Measurements from ENCODE around the gene UBR2.

The UBR2 gene

DNA sequence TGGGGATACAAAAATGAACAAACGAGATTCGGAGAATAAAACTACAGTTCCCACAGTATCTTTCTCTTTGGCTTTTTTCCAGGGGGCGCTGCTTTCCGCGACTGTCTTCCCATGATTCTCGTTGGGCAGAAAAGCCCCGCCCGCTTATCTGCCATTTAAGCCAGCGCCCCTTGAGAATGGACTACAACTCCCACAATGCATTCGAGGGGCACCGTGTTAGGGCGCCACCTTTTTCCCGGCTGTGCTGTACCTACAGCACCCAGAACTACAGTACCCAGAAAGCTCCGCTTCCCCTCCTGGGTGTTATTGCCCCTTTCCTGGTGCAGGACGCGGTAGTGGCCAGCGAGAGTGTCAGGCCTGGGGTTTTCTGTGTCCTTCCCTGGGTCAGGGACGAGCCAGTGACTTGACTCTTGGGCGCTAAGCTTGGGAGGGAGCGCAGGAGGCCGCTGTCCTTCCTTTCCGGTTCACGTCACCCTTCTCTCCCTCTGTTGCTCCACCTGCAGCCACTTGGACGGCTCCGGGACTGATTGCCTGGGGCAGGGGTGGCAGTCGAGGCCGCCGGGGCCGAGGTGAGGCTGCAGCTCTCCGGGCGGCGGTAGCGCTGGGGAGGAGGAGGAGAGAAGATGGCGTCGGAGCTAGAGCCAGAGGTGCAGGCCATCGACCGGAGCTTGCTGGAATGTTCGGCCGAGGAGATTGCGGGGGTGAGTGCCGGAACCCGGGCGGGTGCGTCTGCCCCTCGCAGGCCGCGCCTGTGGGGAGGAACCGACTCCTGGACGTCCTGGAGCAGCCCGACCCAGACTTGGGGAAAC lies at the start of gene UBR2:
UBR2 (plus strand) TSS at position 333 of the 809 bp plus-strand sequence; CDS start at position 624, 291 bp downstream.
- peak; percentile 96 for DNase-seq

DNA sequence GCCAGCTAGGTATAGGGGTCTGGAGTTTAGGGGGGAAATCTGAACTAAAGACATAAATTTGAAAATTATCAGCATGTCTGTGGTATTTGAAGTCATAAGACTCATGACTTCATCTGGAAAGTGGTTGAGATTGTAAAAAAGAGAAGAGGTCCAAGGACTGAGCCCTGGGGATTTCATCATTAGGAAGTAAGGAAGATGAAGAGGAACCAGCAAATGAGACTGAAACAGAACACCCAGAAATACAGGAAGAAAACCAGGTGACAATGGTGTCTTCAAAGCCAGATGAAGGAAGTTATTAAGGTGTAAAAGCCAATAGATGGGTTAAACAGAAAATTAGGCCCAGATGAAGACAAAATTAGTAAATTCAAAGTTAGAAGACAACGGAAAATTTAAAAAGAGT lies 49.1 kb upstream of the UBR2 start:
- no peak for DNase-seq

DNA sequence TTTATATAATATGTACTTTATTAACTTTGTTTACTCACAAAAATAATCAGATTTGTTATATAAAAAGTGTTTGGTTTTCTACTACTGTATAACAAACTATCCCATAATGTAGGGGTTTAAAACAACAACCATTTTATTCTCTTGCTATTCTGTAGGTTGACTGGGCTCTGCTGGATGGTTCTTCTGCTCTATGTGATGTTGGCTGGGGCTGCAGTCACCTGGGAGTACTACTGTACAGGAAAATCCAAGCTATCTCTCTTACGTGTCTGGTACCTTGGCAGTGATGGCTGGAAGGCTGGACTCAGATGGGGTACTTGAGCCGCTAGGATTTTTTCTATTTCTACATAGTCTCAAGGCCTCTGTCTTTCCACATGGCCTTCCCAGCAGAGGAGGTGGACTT lies 44.0 kb upstream of the UBR2 start:
- DNase-seq, result no peak

DNA sequence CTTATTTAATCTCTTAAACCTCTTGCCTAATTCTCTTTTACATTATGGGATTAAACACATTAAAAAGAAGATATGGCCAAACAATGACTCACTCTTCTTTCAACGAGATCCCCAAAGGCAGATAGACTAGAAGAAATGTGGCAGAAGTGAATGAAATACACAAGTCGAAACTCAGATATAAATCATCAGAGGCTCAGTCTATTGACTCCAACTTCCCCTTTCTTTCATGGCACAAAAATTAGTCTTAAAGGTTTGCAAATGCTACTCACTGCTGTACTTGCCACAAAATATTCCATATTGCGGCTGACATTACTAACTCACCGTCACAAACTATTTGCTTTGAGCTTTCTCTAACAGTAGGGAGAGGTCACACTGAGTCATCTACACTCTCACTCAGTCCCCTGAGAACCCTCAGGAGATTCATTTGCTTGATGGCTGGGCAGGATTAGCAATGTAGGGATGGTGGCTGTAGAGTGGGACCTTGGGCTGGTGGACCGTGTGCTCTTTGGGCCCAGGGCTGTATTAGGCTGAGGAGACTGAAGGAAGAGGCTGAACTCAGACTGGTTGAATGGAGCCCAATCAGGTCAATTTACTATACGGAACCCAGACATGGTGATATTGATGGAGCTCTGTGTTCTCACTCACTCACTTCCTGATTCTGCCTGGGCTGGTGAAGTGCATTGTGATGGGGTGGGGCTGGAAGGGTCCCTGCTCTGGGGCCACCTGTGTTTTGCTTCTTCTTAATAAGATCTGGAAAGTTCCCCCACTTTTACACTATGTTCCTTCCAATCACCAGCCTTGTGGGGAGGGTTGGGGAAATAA lies 42.8 kb upstream of the UBR2 start:
- DNase-seq, result no peak

DNA sequence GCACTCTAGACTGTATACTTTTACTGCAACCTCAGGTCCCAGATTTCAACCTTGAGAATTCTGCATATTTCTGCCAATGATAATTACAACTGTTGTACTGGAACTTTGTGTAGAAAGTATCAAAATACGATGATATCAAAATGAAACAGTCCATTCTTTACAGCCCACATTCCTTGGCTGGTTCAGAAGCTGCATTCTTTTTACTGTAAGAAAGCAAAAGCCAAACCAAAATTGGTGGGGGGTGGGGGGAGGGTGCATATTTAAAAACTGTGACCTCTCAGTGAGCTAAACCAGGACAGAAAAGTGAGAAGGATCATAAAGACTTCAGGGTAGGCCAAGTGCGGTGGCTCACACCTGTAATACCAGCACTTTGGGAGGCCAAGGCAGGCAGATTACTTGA lies 41.8 kb upstream of the UBR2 start:
- DNase-seq, result no peak

DNA sequence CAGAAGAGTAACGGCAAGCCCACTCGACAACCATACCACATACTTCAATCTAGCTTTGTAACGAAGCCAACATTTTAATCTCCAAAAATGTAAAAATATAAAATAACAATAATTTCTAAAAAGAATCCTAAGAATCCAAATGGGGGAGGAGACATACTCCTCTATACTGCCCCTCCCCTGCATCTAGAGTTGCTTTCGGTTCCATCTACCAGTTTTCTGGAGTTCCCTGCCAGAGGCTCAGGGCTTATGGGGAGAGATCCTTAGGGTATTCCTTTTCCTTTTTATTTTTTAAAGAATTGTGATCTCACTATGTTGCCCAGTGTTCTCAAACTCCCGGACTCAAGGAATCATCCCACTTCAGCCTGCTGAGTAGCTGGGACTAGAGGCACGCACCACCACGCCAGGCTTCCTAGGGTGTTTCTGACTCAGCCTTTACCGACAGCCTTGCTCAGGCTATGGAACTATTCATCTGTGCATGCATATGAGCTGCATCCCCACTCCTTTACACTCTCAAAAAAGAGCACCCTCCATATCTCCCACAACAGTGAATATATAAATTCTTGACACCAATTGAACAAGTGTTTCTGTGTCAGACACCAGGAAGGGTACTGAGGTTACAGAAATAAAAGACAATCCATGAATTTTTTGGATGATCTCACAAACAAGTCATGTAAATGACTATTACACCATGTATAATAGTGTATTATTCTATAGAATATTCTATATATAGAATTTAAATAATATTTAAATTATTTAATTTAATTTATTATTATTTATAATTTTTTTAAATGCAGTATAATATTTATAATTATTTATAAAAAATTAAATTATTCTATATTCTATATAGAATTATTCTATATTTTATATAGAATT lies 40.7 kb upstream of the UBR2 start:
- DNase-seq, result no peak

DNA sequence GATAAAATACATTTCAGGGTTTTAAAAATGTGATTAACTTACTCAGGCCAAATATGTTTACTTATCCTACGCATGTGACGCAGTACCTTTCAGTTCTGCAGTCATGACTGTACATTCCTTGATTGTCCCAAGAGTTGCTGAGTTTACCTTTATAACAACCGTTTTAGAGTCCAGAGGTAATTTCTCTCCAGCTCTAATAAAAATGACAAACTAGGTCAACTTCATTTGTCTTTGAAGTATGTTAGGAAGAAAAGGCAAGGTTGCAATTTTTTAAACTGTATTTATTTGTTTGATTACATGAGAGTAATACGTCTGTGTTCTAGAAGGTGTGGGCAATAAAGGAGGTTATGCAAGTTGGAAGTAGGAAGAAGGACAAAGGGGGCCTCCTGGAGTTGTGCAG lies 38.6 kb upstream of the UBR2 start:
- DNase-seq, result no peak

DNA sequence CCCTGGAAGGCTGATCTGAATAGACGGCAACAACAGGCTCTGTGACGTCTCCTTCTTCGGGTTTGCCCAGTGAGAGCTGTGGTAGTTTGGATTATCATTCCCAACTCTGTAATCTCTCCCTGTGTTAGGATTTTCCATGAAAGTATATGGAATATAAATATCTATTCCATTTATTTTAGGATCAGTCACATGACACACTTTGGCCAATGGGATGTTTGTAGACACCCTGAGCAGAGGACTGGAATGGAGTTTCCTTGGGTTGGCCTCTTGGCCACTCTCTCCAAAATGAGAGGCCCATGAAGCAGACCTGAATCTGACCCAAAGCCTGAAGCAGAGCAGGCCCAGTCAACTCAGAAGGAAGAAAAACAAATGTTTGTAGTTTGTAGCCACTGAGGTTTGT lies 37.2 kb upstream of the UBR2 start:
- no peak for DNase-seq

DNA sequence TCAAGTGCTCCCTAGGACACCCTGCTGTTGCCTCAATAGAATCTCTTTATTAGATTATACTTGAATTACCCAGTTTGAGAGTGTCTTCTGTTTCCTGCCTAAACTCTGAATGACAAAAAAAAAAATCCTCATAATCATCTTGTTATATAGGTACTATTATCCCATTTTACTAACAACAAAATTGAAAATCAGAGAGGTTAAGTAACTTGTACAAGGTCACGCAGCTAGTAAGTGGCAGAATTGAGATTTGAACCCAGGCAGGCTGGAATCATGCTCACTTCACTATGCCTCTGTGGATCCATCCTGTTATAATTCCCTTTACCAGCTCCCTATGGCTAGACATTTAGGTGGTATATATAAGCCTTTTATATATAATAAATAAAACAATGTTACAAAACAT lies 36.6 kb upstream of the UBR2 start:
- DNase-seq, result no peak

DNA sequence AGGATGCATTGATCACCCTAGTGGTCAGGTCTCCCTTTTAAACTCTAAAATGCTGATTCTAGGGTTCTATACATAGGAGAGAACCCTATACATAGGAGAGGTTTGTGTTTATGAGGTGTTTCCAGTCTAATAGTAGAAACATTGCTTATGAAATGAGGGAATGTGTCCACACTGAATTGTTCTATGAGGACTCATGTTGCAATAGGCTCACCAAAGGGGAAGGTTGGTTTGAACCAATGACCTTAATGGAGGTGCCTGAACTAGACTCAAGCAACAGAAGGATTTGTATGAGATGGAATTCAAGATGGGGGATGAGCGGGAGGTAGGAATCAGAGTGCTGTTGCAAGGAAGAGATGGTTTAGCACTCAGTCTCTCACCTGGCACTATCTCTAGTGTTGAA lies 33.5 kb upstream of the UBR2 start:
- DNase-seq, result no peak

DNA sequence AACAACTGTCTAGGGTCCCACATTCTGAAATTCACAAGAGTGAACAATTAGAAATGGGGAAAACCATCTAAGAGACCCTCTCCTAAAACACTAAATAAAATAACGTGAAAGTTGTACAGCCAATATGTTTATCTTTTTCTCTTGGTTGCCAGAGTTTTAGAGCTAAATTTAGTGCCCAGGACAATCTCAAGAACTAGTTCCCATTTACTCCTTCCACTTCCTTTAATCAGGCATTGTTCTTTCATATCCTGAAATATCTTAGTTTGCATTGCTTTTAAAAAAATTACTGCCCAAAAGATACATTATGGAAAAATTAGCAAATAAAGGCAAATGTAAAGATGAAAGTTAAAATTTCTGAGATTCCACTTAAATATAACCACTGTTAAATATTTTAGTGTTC lies 33.1 kb upstream of the UBR2 start:
- DNase-seq, result no peak

DNA sequence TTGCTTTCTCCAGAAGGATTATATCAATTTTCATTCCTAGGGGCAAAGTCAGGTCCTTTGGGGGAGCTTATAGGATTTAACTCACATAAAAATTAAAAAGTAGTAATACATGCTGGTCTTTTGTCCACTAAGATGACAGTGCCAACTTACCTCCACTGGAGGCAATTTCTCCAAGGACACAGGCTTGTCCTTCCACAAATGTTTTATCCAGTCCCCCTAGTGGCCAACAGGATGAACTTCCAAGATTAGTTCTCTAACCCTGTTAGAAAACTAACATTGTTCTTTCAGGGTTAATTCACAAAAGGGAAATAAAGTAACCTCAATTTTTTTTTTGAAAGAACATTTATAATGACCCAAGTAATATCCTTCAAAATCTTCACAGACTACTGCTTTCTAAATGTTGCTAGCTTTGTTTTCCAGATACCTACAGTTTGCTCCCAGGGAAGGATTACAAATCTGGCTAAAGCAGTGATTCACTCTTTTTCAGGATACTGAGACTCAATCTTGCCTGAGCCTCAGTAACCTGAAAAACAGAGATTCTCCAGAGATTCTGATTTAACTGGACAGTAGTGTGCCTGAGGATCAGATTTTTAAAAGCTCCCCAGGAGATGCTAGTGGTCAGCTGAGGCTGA lies 31.7 kb upstream of the UBR2 start:
- peak; percentile 11 for DNase-seq

DNA sequence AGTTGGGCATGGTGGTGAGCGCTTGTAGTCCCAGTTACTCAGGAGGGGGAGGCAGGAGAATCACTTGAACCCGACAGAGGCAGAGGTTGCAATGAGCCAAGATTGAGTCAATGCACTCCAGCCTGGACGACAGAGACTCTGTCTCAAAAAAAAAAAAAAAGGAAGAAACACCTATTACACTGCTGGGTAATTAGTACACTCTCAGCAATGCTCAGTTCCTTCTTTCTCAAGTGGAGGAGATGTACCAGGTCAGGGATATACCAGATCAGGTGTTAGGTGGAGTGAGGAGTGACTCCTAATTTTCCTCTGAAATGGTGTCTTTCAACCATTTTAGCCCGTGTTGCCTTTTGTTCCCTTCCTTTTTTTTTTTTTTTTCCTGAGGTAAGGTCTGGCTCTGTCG lies 30.0 kb upstream of the UBR2 start:
- DNase-seq, result no peak

DNA sequence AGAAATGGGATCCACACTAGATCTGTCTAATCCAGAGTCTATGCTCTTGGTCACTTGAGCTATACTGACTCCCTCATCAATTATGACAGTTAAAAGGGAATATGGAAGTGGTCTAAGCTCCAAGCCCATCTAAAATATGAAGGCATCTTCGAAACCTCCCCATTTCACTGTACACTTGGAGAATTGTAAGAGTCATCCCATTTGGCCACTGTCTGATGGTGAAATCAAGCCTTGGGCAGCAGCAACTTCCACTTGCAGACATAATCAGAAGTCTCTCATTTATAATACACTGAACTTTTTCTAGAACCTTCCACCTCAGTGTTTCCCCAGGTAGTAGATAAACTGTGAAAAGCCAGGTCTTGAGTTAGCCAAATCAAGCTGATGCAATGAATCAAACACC lies 26.3 kb upstream of the UBR2 start:
- no peak for DNase-seq

DNA sequence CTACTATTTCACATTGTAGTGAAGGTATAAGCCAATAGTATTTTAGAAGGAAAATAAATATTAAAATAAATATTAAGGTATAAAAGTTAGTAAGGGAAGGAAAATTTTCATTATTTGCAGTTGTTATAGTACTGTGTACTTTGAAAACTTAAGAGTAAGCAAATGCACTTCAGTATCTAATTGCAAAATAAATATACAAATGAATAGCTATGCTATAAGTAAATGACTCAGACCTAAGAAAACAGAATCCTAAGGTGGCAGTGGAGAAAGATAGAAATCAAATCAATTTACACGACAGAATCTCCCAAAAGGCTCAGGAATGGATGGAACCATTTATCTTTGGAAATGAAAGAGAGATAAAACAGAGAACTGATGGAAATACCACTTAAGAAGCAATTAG lies 24.7 kb upstream of the UBR2 start:
- no peak for DNase-seq

DNA sequence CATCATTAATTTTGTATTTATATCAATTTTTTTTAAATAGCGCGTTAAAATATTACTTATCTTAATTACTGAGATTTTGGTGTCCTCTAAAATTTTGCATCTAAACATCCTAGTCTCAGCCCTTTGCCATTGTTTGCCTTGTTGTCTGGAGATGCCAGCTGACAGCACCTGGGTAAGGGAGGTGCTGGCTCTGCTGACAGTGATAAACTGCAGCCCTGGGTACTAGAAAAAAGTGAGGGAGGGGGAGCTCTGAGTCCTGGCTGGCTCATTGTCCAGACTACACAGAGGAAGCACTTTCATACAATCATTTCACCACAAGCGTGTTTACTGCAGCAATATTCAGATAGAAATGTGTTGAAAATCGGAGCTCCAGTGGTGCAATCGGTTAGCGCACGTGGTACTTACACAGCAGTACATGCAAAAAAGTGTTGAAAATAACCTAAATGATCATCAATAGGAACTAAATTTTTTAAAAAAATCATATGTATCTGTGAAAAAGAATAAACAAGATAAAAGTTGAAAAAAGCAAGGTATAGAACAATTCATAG lies 18.5 kb upstream of the UBR2 start:
- peak; percentile 81 for DNase-seq

DNA sequence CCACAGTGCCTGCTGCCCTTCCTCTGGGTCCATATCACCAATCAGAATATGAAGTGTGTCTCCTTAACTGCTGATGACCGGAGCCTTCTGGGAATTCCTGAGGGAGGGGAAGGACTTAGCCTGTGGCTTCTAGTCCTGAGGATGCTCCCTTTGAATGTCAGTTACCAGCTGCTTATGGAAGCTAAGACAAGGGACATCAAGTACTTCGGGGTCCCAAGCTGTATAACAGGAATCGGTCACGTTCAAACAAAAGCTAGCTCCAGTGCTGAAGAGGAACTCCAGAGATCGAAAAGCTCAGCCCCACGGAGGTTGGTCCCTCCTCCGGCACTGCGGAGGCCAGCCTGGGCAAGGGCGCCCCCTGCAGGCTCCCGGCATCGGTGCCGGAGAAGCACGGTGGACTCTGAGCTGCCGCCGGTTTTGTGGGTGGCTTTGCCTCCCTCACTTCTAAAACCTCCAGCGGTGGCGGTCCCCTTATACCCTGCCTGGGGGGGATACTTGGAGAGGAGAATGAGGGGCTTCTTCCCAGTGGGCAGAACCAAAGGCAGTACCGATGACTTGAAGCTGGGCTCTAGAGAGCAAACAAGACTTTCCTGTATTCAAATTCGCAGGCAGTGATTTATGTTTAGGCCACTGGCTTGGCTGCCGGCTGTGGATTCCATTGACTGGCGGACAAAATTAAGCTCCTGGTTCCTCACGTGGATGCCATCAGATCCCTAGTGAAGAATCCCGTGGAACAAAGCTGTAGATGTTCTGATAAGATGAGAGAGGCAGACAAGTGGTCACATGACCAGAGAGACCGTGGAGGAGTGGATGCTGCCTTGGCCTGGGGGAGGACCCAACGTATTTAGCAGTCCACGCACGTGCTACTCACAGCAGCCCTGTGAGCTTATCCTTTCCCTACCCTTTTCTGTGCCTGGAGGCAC lies 16.2 kb upstream of the UBR2 start:
- peak; percentile 59 for DNase-seq

DNA sequence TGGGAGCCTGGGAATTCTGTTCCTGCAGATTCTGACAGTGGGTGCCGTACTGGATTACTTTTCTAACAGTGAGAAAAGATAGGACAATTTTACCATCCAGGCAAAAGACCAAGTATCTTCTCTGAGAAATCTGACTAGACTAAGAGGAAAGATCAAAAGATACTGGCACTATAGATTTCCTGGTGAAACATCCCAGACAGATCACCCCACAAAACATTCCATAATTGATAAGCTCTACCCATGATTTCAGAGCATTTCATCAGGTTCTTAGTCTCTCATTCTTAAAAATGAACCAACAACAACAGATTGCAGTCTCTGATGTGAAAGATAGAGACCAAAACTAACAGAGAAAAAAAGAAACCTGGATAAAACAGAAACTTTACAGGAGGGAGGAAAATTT lies 13.6 kb upstream of the UBR2 start:
- no peak for DNase-seq

DNA sequence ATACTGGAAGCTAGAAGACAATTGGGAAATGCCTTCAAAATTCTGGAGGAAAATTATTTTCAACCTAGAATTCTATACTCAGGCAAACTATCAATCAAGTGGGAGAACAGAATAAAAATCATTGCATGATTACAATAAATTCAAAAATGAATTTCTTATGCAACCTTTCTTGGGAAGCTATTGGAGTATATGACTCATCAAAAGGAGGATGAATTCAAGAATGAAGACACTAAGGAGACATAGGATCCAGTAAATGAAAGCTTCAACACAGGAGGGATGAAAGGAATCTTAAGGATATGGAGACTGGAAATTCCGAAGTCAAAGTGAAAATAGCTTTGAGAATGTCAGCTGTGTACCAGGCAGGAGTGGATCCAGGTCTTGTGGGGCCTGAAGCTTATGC lies 12.6 kb upstream of the UBR2 start:
- DNase-seq, result no peak

DNA sequence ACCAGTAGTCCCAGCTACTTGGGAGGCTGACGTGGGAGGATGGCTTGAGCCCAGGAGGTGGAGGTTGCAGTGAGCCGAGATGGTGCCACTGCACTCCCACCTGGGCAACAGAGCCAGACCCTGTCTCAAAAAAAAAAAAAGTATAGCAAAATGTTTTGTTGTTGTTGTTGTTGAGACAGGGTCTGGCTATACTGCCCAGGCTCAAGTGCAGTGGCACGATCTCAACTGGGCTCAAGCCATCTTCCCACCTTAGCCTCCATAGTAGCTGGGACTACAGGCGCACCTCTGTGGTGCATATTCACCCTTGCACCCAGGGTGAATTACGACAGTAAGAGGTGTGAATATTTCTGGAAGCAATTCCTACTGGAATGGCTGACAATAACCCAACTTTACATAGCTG lies 11.4 kb upstream of the UBR2 start:
- no peak for DNase-seq

Data from GF-D8 (cell line).